DLD1 (cell line): ENCODE data around the gene RRP8.

ENCODE experiments used
- in situ Hi-C: cut with HindIII; loops from 2 replicates; pipeline ENCODE4 v1.10.0; 2017; ENCODE audit warnings: low sequenced_read_pairs

The RRP8 gene

DNA sequence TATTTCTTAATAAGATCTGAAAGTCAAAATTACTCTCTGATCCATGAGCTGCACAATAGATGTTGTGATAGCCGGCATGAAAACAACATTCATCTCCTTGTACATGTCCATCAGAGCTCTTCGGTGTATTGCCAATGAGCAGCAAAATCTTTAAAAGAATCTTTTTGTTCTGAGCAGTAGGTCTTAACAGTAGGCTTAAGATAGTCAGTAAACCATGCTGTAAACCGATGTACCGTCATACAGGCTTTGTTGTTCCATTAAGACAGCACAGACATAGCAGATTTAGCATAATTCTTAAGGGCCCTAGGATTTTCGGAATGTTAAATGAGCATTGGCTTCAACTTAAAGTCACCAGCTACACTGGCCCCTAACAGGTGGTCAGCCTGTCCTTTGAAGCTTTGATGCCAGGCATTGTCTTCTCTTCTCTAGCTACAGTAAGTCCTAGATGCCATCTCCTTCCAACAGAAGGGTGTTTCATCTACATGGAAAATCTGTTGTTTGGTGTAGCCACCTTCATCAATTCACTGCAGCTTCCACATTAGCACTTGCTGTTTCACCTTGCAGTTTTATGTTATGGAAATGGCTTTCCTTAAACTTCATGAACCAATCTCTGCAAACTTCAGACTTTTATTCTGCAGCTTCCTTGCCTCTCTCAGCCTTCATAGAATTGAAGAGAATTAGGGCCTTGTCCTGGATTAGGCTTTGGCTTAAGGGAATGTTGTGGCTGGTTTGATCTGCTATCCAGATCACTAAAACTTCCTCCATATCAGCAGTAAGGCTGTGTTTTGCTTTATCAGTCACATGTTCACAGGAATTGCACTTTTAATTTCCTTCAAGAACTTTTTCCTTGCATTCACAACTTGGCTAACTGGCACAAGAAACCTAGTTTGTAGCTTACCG is 28.4 kb downstream of the RRP8 start:
- in situ Hi-C loops: no loop called here

DNA sequence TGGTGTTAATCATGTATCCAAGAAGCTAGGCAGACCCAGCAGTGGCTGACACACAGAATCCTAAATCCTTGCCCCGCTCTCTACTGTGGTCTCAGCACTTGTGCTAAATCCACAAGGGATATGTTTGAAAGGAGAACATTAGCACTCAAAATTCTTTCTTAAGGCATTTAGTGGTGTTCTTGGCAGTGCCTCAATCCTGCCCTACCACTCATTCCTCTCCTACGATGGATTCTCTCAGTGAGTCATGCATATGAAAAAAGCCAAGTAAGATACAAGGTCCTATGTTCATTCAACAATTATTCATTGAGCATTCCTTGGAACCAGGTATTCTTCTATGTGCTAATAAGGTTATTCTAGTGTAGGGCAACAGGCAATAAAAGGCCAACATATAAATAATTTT is 31.2 kb downstream of the RRP8 start:
- in situ Hi-C loops: no loop called here

- in situ Hi-C loops: no loop called here
Observed at GRCh38 chr11:6571434-6572008, 31.9 kb downstream of the RRP8 start.

GRCh38 chr11:6570691-6571427 is 32.6 kb downstream of the RRP8 start:
- in situ Hi-C loops: no loop called here

DNA sequence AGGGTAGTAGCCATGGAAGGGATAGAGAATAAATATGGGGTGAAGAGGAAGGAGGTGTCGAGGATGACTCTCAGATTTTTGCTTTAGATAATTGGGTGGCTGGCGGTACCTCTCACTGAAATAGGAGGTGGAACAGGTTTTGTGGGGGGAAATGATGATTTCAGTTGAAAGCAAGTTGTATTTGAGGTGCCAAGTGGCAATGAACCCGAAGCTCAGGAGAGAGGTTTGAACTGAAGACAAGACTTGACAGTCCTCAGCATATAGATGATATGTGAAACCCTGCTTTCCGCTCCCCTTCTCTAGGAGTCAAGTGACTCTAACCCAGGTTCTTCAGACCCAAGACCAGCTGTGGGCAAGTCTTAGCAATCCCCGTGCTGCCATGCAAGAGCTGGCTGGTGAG is 33.7 kb downstream of the RRP8 start:
- in situ Hi-C loops: no loop called here

- in situ Hi-C loops: no loop called here
Observed at GRCh38 chr11:6568191-6568918, 35.1 kb downstream of the RRP8 start.

GRCh38 chr11:6567371-6567745 is 36.1 kb downstream of the RRP8 start:
- in situ Hi-C loops: no loop called here

DNA sequence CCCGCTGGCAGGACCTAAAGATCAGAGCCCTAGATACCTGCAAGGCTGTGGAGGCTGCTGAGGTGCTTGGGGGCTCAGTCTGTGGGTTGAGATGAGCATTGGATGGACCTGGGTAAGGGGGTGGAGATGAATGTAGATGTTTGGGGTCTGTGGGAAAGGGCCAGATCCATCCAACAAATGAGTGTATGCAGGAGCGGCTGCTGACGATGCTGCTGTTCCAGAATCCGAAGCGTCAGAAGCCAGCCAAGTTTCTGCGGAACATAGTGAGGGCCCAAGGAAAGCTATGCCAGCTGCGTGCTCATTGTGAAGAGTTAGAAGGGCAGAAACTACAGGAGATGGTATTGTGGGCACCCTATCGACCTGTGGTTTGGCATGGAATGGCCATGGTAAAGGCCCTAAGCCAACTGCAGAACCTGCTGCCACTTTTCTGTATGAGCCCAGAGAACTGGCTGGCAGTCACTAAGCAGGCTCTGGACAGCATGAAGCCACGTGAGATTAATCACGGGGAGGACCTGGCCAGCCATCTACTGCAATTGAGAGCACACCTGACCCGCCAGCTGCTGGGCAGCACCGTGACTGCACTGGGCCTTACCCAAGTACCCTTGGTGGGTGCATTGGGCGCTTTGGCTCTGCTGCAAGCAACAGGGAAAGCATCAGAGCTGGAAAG is 36.6 kb downstream of the RRP8 start:
- in situ Hi-C loops: no loop called here

DNA sequence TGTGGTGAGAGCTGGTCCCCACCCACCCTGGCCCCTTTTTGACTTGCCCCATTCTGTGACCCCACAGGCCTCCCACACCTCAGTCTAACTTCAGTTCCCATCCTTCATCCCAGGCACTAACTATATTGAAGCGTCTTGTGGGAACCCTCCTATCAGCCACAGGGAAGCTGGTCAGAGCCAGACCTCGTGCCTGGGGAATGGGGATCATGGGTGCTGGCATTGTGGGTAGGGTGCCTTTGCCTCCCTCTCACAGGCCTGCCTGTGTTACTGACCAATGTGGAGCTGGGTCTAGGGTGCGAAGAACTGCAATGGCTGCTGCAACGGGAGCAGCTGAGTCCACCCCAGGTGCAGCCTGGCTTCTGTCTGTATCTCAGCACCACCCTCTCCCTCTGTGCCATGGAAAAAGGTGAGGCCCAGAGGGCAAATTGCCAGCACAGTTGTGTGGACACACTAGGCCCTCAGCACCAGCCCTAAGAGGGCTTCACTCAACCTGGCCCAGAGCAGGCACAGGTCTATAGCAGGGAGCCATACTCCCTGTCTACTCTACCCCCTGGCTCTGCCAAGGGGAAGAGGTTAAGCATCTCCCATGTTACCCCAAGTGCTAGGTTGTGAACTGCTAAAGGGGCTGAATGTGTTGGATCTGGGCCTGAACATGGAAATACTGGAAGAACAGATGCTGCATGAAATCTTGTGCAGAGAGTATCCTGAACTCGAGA is 37.3 kb downstream of the RRP8 start:
- in situ Hi-C loops: no loop called here

DNA sequence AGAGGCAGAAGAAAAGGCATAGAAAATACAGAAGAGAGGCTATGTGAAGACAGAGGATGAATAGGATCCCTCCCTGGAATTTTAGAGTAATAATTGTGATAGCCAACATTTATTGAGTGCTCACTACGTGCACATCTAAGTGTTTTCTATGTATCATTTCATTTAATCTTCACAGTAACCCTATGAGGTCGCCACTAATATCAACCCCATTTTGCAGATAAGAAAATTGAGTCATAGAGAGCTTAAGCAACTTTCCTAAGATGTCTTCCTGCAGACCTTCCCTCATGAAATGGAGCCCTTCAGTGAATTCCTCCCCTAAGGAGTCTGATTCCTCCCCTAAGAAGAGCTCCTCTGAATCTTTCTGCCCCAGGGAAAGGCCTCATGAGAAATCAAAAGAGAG is 38.1 kb downstream of the RRP8 start:
- in situ Hi-C loops: no loop called here

DNA sequence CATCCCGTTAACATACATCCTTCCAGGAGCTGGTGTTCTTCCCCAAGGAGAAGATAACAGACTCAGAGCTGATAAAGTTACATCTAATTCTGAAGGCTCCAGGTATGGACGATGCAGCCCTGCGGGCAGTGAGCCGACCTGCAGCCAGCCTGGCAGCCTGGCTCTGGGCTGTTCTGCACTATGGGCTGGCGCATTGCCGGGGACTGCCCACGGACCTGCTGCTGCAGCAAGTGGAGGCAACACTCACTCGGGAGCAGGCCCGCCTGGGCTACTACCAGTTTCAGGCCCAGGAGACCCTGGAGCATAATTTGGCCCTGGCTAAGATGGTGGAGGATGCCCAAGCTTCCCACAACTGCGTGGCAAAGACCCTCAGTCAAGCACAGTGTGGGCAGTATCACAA is 39.7 kb downstream of the RRP8 start:
- in situ Hi-C loops: no loop called here

DNA sequence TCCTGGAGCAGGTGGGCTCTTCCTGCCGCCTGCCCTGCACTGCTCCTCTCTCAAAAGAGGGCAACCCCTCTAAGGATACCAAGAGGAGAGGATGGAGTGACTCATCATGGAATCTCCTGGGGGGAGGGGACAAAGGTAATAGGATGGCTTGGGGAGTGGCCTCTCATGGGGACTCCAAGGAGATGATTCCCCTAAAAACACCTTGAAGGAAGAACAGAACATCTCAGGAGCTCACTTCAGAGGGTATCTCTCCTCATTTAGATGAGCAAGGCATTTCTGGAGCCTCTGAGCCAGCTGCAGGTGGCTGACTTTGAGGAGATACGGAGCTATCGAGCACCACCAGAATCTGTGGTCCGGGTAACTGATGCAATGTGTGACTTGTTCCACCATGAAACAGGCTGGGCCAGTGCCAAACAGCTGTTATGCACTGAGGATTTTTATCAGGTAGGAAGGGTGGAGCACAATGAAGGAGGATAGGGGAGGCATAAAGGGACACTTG is 40.2 kb downstream of the RRP8 start:
- in situ Hi-C loops: no loop called here

DNA sequence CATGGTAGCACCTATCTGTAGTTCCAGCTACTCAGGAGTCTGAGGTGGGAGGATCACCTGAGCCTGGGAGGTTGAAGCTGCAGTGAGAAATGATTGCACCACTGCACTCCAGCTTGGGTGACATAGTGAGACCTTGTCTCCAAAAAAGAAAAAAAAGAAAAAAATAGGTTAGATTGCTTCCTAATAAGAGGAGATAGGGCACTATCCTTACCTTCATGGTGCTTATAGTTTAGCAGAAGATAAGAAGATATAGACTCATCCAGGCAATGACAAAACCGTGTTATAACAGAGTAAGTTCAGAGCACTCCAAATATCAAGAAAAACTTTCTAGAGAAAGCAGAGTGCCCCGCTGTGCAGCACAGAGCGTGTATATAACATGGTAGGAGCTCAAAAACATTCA is 42.1 kb downstream of the RRP8 start:
- in situ Hi-C loops: no loop called here

DNA sequence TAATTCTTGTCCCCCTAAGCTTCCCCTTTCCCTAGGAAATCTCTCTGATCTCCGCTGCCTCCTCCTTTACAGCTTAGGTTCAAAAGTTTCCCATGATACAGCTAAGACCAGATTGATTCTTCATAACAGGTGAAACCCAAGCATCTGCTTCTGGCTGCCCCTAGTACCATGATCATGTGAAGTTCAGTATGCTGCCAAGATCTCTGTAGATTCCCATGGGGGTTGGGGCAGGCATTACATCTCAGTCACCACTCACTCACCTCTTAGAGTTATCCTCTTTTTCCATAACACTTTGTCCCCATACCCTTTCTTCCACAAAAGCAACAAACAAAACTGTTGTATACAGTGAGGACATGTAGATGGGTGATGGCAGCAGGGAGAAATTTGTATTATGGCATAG is 44.0 kb downstream of the RRP8 start:
- in situ Hi-C loops: no loop called here

DNA sequence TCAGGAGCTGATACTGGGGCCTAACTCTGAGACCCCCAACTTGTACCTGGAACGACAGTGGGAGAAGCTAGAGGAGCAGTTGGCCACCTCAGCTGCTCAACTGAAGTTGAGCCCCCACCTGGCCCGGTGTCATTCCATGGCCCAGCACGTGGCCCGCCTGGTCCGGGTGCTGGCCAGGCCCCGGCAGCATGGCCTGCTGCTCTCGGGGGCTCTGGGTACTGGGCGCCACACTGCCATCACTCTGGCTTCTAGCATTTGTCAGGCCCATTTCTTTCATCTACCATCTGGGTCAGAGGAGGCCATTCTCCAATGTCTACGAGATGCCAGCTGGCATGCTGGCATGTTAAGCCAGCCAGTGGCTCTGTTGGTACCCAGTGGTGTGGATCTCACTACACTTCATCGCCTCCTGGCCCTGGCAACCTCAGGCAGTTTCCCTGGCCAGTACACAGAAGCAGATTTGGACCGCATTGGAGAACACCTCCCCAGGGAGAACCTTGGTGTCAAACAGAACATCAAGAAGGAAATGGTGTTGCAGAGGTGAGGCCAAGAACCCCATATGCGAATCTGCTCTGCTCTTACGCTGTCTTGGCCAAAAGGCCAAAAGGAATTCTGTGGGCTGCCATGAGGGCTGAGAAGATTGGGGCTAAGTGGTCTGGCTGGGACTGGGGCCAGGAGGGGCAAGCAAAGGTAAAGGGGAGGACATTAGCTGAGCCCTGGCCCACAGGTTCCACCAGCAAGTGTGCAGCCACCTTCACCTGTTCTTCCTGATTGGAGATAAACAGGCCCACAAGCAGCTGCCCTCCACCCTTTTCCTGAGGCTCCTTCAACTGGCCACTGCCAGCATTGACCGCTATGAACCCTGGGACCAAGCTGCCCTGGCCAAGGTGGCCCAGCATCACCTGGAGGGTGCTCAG is 45.4 kb downstream of the RRP8 start:
- in situ Hi-C loops: no loop called here

GRCh38 chr11:6557063-6557462 is 46.4 kb downstream of the RRP8 start:
- in situ Hi-C loops: no loop called here

DNA sequence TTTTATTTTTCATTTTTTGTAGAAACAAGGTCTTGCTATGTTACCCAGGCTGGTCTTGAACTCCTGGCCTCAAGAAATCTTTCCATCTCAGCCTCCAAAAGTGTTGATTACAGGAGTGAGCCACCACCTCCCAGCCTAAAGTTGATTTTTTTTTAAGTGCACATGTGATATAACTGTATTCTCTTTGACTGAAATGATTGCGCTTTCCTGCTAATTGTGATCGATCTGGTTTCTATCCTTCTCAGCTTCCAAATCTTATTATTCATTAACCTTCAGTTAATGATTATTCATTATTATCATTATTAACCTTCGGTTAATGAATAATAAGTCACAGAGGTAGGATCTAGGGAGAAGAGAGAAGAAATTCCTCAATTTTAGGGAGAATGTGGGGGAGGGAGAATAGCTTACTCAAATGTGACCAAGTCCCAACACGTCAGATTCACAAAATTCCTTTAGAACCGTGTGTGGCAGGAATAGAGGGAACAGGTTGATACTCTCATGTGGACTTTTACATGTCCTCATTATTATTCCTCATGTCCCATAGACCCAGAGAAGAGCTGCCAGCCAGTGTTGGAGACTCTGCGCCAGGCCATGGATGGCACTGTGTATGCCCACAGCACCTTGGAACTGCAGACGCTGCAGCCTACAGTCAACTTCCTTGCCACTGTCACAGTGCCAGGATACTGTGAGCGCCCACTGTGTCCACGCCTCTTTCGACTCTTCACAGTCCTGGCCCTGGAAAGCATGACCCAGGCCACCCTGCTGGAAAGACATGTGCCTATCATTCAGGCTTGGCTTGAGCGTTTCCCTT is 47.1 kb downstream of the RRP8 start:
- in situ Hi-C loops: no loop called here
